Epidermal melanocyte (primary cell): ENCODE measurements around the gene CGN.

Source experiments
- DNase-seq: peaks from one replicate; pipeline ENCODE4 v3.0.0; 2011; ENCODE audit warnings: low spot score; ENCODE audit not compliant: insufficient read length

CGN gene

DNA sequence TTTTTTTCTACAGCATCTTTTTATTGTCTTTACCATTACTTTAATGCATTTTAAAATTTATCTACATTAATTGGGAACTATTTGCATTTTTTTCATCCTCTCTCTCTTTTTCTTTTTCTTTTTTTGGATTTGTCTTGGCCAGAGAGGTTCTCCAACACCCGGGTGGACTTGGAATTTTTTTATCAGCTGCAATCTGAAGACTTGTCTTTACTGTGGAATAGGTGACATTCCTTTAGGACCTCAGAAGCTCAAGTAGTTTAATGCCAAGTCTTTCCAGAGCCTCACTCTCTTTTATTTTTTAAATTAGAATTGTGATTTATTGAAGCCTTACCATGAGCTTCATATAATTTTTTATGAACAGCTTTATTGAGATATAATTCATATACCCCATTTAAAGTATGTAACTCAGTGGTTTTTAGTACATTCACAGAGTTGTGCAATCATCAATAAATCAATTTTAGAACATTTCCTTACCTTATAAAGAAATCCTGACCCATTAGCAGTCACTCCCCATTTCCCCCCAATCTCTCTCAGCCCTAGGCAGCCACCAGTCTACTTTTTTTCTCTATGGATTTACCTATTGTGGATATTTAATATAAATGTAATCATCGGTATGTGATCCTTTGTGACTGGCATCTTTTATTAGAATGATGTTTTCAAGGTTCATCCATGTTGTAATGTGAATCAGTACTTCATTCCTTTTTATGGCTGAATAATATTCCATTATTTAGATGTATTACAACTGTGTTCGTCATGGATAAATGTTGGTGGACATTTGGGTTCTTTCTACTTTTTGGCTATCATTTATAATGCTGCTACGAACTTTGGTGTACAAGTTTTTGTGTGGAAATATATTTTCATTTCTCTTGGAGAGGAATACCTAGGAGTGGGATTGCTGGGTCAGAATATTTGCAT is 35.1 kb downstream of the CGN start:
- no peak for DNase-seq

DNA sequence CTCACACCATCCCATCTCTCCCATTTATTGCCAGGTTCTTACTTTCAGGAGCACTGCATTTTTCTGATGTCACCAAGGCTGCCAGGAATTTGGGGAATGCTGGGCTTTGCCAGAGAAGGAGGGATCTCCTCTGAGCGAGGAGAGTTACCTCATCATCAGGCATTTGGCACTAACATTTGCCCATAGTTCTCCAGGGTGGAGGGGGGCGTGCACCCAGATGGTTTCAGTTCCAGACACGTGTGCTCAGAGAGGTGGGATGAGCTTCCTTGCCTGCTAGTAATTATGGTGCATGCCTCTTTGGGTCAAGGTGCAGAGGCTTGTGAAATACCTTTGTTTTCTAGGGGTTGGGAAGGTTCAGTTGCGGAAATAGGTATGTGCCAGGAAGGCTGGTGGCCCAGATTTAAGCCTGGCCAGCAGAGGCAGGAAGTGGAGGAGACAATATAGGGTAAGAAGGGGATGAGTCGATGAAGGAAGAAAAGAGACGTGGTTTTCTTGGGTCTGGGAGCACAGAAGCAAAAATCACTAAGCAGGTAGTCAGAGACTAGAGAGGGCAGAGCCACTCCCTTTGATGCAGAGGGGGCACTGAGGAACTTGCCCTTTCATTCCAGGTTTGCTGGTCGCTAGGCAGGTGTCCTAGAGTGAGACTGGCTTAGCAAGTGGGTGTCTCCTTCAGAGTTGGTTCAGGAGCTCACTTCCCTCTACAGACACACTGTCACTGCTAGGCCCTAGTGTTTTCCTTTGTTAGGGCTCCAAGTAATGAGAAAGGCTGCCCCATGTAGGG is 36.1 kb downstream of the CGN start:
- DNase-seq, result peak; percentile 69

DNA sequence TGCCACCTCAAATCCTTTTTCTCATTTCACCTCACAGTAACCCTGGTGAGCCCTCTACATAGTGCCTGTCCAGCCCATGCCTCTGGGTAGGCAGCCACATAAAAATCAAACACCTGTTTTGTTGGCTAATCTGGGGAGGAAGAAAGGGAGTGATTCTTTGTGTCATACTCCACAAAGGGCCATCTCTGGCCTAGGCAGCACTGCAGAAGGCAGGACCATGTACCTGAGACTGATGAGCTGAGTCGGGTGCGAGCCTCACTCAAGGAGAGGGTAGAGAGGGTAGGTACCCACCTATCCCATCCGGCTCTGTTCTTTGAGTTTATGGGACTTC is 36.7 kb downstream of the CGN start:
- DNase-seq, result no peak

- no peak for DNase-seq
Measured at GRCh38 chr1:151549199-151549598, 38.0 kb downstream of the CGN start.

DNA sequence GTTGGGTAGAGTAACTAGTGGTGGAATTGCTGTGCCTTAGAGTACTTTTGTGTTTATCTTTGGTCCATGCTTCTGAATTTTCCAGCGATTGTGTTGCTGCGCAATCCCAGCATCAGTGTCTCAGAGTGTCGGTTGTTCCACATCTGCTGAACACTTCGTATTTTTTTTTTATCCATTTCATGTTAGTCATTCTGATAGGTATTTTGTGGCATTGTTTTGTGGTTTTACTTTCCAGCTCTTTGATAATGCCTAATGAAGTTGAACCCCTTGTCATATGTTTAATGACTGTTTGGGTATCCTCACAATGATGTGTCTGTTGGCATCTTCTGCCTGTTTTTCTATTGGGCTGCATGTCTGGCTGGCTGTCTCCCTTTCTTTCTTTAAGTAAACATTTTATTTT is 42.5 kb downstream of the CGN start:
- no peak for DNase-seq

DNA sequence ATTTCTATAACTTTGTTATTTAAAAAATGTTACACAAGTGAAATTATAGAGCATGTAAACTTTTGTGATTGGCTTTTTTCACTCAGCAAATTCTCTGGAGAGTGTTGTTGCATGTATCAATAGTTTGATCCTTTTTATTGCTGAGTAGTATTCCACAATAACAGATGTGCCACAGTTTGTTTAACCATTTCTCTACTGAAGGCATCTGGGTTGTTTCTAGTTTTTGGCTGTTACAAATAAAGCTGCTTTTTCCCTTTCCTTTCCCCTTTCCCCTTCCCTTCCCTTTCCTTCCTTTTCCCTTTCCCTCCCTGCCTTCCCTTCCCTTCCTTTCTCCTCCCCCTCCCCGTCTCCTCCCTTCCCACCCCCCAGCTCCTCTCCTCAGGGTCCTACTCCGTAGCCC is 44.9 kb downstream of the CGN start:
- no peak for DNase-seq

GRCh38 chr1:151562661-151563060 is 51.5 kb downstream of the CGN start:
- no peak for DNase-seq

- DNase-seq, result no peak
Measured at GRCh38 chr1:151563376-151563775, 52.2 kb downstream of the CGN start.

GRCh38 chr1:151565502-151566189 is 54.5 kb downstream of the CGN start:
- peak; percentile 57 for DNase-seq

- DNase-seq, result no peak
Measured at GRCh38 chr1:151568626-151569088, 57.5 kb downstream of the CGN start.

- no peak for DNase-seq
Measured at GRCh38 chr1:151570819-151571218, 59.6 kb downstream of the CGN start.

- no peak for DNase-seq
Measured at GRCh38 chr1:151574575-151575529, 63.7 kb downstream of the CGN start.

DNA sequence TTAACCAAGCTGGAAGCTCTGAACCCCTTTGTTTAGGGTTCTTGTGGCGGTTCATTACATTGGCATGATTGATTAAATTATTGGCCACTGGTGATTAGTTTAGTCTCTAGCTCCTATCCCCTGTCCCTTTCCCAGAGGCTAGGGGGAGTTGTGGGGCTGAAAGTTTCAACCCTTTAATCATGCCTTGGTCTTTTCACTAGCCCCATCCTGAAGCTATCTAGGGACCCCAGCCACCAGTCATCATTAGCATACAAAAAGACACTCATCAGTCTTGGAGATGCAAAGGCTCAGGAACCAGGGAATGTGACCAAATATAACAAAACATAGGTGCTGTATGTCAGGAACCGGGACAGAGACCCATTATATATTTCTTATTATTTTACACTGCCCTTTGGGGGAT is 66.0 kb downstream of the CGN start:
- no peak for DNase-seq

DNA sequence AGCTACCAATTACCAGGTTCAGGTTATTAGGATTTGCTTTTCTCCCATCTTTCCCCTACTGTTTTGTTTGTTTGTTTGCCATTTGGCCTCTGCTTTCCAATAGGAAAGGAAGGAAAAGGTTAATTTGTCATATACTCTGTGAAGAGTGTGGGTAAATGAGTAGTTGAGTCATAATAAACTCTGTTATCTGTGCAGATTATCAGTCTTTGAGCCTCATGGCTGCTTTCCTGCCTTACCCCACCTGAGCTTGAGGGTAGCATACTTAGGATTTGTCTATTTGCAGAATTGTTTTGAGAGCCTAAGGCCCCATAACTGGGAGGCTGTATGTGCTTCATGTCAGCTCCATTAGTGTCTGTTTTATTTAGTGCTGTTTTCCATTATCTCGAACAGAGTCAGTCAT is 67.8 kb downstream of the CGN start:
- DNase-seq, result no peak

GRCh38 chr1:151579436-151580225 is 68.4 kb downstream of the CGN start:
- no peak for DNase-seq

DNA sequence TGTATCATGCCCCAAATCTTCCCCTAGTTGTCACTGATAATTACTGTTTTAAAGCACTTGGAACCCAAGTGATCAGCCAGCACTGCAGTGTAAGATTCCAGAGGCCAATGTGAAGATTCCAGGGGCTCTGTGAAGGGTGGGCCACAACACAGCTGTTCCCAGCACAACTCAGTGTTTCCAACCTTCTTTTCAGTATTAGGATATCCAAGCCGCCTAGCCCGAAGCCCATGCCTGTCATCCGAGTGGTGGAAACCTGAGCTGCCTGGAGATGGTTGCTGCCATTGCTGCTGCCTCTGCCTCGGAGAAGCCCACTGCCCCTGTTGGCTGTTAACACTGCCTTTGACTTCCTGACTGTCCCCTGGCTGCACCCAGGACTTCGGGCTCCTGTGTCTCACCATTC is 70.3 kb downstream of the CGN start:
- DNase-seq, result no peak

DNA sequence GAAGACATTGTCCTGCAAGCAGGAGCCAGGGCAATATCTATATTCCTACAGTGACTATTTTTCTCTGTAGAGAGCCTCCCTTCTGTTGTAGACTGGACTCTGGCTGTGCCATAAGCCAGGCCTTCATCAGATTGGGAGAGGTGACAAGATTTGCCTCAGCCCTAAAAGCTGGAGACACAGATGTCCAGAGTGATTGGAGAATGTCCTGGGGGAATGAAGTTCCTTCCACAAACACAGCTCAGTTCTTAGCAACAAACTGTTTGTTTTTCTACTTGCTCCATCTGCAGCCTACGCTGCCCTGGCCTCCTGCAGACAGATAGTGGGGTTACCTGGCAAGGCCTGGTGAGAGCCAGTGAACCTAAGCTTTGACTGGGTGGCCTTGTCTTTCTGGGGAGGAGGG is 70.7 kb downstream of the CGN start:
- DNase-seq, result no peak

GRCh38 chr1:151583796-151584195 is 72.6 kb downstream of the CGN start:
- no peak for DNase-seq

DNA sequence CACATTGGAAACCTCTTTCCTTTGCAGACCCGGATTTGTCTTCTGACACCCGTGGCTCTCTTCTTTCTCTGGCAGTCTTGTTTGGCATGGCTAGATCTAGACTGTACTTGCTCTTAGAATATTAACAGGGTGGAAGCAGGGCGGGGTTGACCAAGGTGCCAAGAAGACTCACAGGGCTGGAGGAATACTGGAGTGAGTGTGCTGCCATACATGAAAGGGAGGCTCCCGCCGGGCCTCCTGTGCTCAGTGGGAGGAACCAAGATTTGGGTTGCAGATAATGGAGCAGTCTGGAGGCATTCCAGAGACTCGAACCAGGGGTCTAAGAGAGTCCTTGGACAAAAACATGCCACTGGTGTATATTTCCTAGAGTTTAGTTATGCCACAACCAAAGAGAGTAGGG is 73.1 kb downstream of the CGN start:
- DNase-seq, result no peak

DNA sequence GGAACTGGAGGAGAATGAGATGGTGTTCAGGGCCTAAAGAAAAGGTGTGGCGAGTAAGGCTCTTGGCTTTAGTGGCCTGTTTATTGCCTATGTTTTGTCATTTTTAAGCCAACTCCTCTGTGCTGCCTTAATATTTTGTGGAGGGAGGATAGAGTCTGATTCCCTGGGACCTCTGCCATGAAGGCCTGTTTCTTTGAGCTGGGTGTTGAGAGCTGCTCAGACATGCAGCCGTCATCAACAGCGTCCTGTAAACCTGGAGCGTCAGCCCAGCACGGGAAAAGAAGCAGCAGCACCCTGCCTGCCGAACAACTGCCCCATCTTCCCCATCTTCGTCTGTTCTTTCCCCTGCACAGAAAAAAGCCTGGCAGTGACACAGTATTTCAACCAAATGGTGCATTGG is 73.6 kb downstream of the CGN start:
- DNase-seq, result no peak
